SU-DHL-6 (cell line): ENCODE measurements around the gene FHAD1.

Experiments used
- H2AFZ ChIP-seq: fragments of 200-600 bp; sonication (generic); 2 replicates; pipeline ENCODE4 v1.6.1; 2014; ENCODE audit warnings: low read depth, mild to moderate bottlenecking, moderate library complexity, mixed read lengths, antibody characterized with exemption, low read length; ENCODE audit not compliant: severe bottlenecking
- H3F3A ChIP-seq: fragments of 200-600 bp; shearing (Covaris generic); 2 replicates; pipeline ENCODE4 v1.6.0; 2016; ENCODE audit warnings: antibody characterized with exemption, mild to moderate bottlenecking; ENCODE audit not compliant: insufficient read depth
- H3K27ac ChIP-seq: fragments of 200-600 bp; sonication (generic); 2 replicates; pipeline ENCODE4 v1.5.1; 2016; ENCODE audit warnings: low read depth, mild to moderate bottlenecking, low read length, moderate library complexity, mixed read lengths
- H3K27me3 ChIP-seq: fragments of 200-600 bp; sonication (generic), shearing (Covaris generic); 2 replicates; pipeline ENCODE4 v1.6.0; 2014; ENCODE audit warnings: mild to moderate bottlenecking, low read length
- H3K36me3 ChIP-seq: fragments of 200-600 bp; sonication (generic); 2 replicates; pipeline ENCODE4 v1.6.1; 2014; ENCODE audit warnings: mild to moderate bottlenecking, low read length, mixed read lengths
- H3K4me2 ChIP-seq: fragments of 300-600, 200-600 bp; shearing (Covaris generic), sonication (generic); 2 replicates; pipeline ENCODE4 v1.6.0; 2014; ENCODE audit warnings: low read length, low read depth, mild to moderate bottlenecking; ENCODE audit not compliant: poor library complexity, severe bottlenecking
- H3K4me3 ChIP-seq: fragments of 200-600 bp; sonication (generic); 2 replicates; pipeline ENCODE4 v1.5.1; 2014; ENCODE audit warnings: antibody characterized with exemption, low read length, mild to moderate bottlenecking, mixed read lengths; ENCODE audit not compliant: insufficient read depth, poor library complexity, severe bottlenecking
- H3K79me2 ChIP-seq: fragments of 200-600 bp; sonication (generic); 2 replicates; pipeline ENCODE4 v1.6.1; 2014; ENCODE audit warnings: mild to moderate bottlenecking, low read length, moderate library complexity; ENCODE audit not compliant: insufficient read depth
- H3K9ac ChIP-seq: fragments of 200-600 bp; sonication (generic); 2 replicates; pipeline ENCODE4 v1.7.0; 2014; ENCODE audit warnings: mild to moderate bottlenecking, low read length
- H3K9me2 ChIP-seq: fragments of 200-600 bp; sonication (generic); replicated peaks from 2 replicates; pipeline ENCODE4 v1.6.1; 2014; ENCODE audit warnings: low read length; ENCODE audit not compliant: insufficient read depth
- H3K9me3 ChIP-seq: fragments of 200-600 bp; sonication (generic); 2 replicates; pipeline ENCODE4 v1.6.1; 2014; ENCODE audit warnings: low read length, mixed read lengths; ENCODE audit not compliant: insufficient read depth
- H4K20me1 ChIP-seq: fragments of 200-600 bp; sonication (generic); 2 replicates; pipeline ENCODE4 v1.6.1; 2014; ENCODE audit warnings: low read depth, mild to moderate bottlenecking, antibody characterized with exemption, low read length, moderate library complexity, mixed read lengths
- CTCF ChIP-seq: fragments of 200-600 bp; sonication (generic); IDR thresholded peaks from one replicate; pipeline ENCODE4 v1.5.1; 2017; ENCODE audit warnings: antibody characterized with exemption, mild to moderate bottlenecking, low read length, moderate library complexity; ENCODE audit not compliant: insufficient read depth, poor library complexity, severe bottlenecking
- EZH2phosphoT487 ChIP-seq: fragments of 200-600 bp; sonication (generic), shearing (Covaris generic); conservative IDR thresholded peaks from 2 replicates; pipeline ENCODE4 v1.6.1; 2018; ENCODE audit warnings: mild to moderate bottlenecking, antibody characterized with exemption, low read length, moderate library complexity, mixed read lengths

Gene FHAD1

GRCh38 chr1:15322648-15323350 lies 75.8 kb downstream of the FHAD1 start:
- TF ChIP-seq EZH2phosphoT487 = no peak
- no peak for TF ChIP-seq CTCF
- no peaks in the 10 kb centered on the region; the same call in 1 of the 2 replicates for H3K9me3 ChIP-seq
- no peak overlapping the region for H3K27ac ChIP-seq
- no peak overlapping the region for H3K4me2 ChIP-seq
- H3F3A ChIP-seq = no peaks in the 10 kb centered on the region
- no peaks in the 10 kb centered on the region for H3K27me3 ChIP-seq
- no peak overlapping the region for H2AFZ ChIP-seq
- H3K9ac ChIP-seq = no peak overlapping the region
- H3K9me2 ChIP-seq = no peaks in the 10 kb centered on the region
- no peak overlapping the region for H3K4me3 ChIP-seq
- H4K20me1 ChIP-seq = no peaks in the 10 kb centered on the region
- H3K36me3 ChIP-seq = no peaks in the 10 kb centered on the region
- no peaks in the 10 kb centered on the region for H3K79me2 ChIP-seq

GRCh38 chr1:15323351-15323988 lies 76.4 kb downstream of the FHAD1 start:
- Histone ChIP-seq H3K9me2 (no peaks in the 10 kb centered on the region), H3K4me3 (no peak overlapping the region), H2AFZ (no peak overlapping the region), H3K79me2 (no peaks in the 10 kb centered on the region), H3K36me3 (no peaks in the 10 kb centered on the region), H3K27ac (no peak overlapping the region), H3K9ac (no peak overlapping the region), H3K4me2 (no peak overlapping the region), H3K27me3 (no peaks in the 10 kb centered on the region), H3F3A (no peaks in the 10 kb centered on the region), H3K9me3 (no peaks in the 10 kb centered on the region; the same call in 1 of the 2 replicates), H4K20me1 (no peaks in the 10 kb centered on the region)
- TF ChIP-seq EZH2phosphoT487 = no peak
- TF ChIP-seq CTCF = peak; percentile 89

GRCh38 chr1:15323989-15324868 lies 77.2 kb downstream of the FHAD1 start:
- Histone ChIP-seq H3K9ac (no peak overlapping the region), H3K9me2 (no peaks in the 10 kb centered on the region), H3K36me3 (no peaks in the 10 kb centered on the region), H4K20me1 (no peaks in the 10 kb centered on the region), H3K27me3 (no peaks in the 10 kb centered on the region), H3K27ac (no peak overlapping the region), H3K4me3 (no peak overlapping the region), H3K9me3 (no peaks in the 10 kb centered on the region; the same call in 1 of the 2 replicates), H3F3A (no peaks in the 10 kb centered on the region), H2AFZ (no peak overlapping the region), H3K79me2 (no peaks in the 10 kb centered on the region), H3K4me2 (no peak overlapping the region)
- no peak for TF ChIP-seq EZH2phosphoT487
- no peak for TF ChIP-seq CTCF
